Tibial nerve (tissue), 4 donors: ENCODE measurements around the gene NCOA5. TPM values are rescaled to one million over a fixed set of nuclear protein-coding genes. Genes with fewer than 3 reads are reported as not detected.

ENCODE experiments used
- DNase-seq, 2 donors: peaks; one replicate each; pipeline ENCODE4 v3.0.0-alpha.2; 2019; ENCODE audit warnings: low spot score in 2 of 2
- H3K27ac ChIP-seq, 4 donors: fragments of 200-600 bp; sonication (generic) in 3 of 4; one replicate each; pipeline ENCODE4 v1.5.1; 2017 to 2019; ENCODE audit warnings: mild to moderate bottlenecking in 1 of 4
- H3K27me3 ChIP-seq, 2 donors: fragments of 200-600 bp; sonication (generic) in 1 of 2; one replicate each; pipeline versions ENCODE4 v1.5.1 to v1.6.0; 2017 to 2019
- H3K36me3 ChIP-seq, 3 donors: fragments of 200-600 bp; sonication (generic); one replicate each; pipeline ENCODE4 v1.5.1; 2018 to 2019
- H3K4me1 ChIP-seq, 4 donors: fragments of 200-600 bp; sonication (generic) in 3 of 4; one replicate each; pipeline ENCODE4 v1.5.1; 2017 to 2019
- H3K4me3 ChIP-seq, 4 donors: fragments of 200-600 bp; sonication (generic) in 3 of 4; one replicate each; pipeline ENCODE4 v1.5.1; 2017 to 2019; ENCODE audit warnings: mild to moderate bottlenecking in 1 of 4, moderate library complexity in 1 of 4
- H3K9me3 ChIP-seq, 4 donors: fragments of 200-600 bp; sonication (generic) in 3 of 4; one replicate each; pipeline ENCODE4 v1.5.1; 2017 to 2019
- CTCF ChIP-seq, 5 experiments: fragments of 200-600 bp in 3 of 5; fragments of 450-650 bp in 2 of 5; sonication (generic) in 3 of 5; IDR thresholded peaks; one replicate each; pipeline ENCODE4 v1.5.1; 2016 to 2019; ENCODE audit warnings: antibody characterized with exemption in 5 of 5, mild to moderate bottlenecking in 3 of 5, moderate library complexity in 2 of 5
- EP300 ChIP-seq, 2 donors: sonication (generic); formaldehyde crosslinking; IDR thresholded peaks; one replicate each; pipeline ENCODE4 v1.6.1; 2017; ENCODE audit warnings: antibody characterized with exemption in 2 of 2, mild to moderate bottlenecking in 1 of 2
- POLR2A ChIP-seq, 2 donors: fragments of 450-650 bp; IDR thresholded peaks; one replicate each; pipeline ENCODE4 v1.6.1; 2017; ENCODE audit warnings: antibody characterized with exemption in 2 of 2, mild to moderate bottlenecking in 2 of 2, moderate library complexity in 2 of 2
- WGBS, 2 donors: methylation state at CpG; one replicate each; pipeline ENCODE4 v1.1.5; 2018; 5-methylcytosine and 5-hydroxymethylcytosine counted together
- total RNA-seq, 4 donors: library from RNA; depleted of rRNA; stranded (reverse); fragments of >200 nt; gene quantifications; one replicate each; pipeline ENCODE4 v1.1.0, GENCODE V29; 2016

The NCOA5 gene
- total RNA-seq, 4 donors from 2014 or later, result 34.8 to 71.4 (median 47.2) TPM

GRCh38 chr20:46060301-46060881, 29.4 kb downstream of the NCOA5 start:
- peaks cover 9 to 71% (median 32%) of the 10 kb centered on the region in 3 donors for H3K36me3 ChIP-seq

GRCh38 chr20:46058599-46059281, 31.0 kb downstream of the NCOA5 start:
- WGBS, 2 donors, result 20 to 49% methylated on average over 13 to 30 of the region's 35 CpGs
- Histone ChIP-seq H3K4me1 (peaks cover 0 to 52% (median 25%) of the 10 kb centered on the region in 4 donors), H3K27ac (no peak overlapping the region), H3K4me3 (peak overlapping the region in 3 of 4 donors; percentile 12 to 40 (median 23)), H3K36me3 (peaks cover 9 to 55% (median 16%) of the 10 kb centered on the region in 3 donors), H3K9me3 (no peaks in the 10 kb centered on the region), H3K27me3 (peaks cover 0 to 21% of the 10 kb centered on the region in 2 donors)
- no peak for DNase-seq
- TF ChIP-seq EP300 (IDR thresholded peaks at IDR 0.05), result no peak
- TF ChIP-seq POLR2A (IDR thresholded peaks at IDR 0.05), result no peak
- no peak for TF ChIP-seq CTCF (IDR thresholded peaks at IDR 0.05)

More at GRCh38 chr20:46060301-46060881, 29.4 kb downstream of the NCOA5 start:
- no peak overlapping the region for H3K27ac ChIP-seq
- H3K27me3 ChIP-seq, result peaks cover 0 to 16% of the 10 kb centered on the region in 2 donors
- H3K4me1 ChIP-seq, result peaks cover 0 to 52% (median 25%) of the 10 kb centered on the region in 4 donors
- 53 to 67% methylated on average over 2 of the region's 2 CpGs for WGBS, 2 donors
- DNase-seq, result no peak
- no peak overlapping the region for H3K4me3 ChIP-seq
- TF ChIP-seq POLR2A (IDR thresholded peaks at IDR 0.05) (no peak), EP300 (IDR thresholded peaks at IDR 0.05) (peak in 1 of 2 donors; percentile 68), CTCF (IDR thresholded peaks at IDR 0.05) (no peak)
- no peaks in the 10 kb centered on the region for H3K9me3 ChIP-seq

GRCh38 chr20:46057856-46058598, 31.7 kb downstream of the NCOA5 start:
- no peaks in the 10 kb centered on the region for H3K9me3 ChIP-seq
- peaks cover 6 to 48% (median 9%) of the 10 kb centered on the region in 3 donors for H3K36me3 ChIP-seq
- peaks cover 0 to 52% (median 25%) of the 10 kb centered on the region in 4 donors for H3K4me1 ChIP-seq
- no peak overlapping the region for H3K27ac ChIP-seq
- no peak for TF ChIP-seq EP300 (IDR thresholded peaks at IDR 0.05)
- TF ChIP-seq CTCF (IDR thresholded peaks at IDR 0.05), result peak in 3 of 5 experiments; percentile 8 to 42 (median 41)
- DNase-seq, result peak in 1 of 2 donors; percentile 25
- H3K4me3 ChIP-seq, result peak overlapping the region in 3 of 4 donors; percentile 12 to 40 (median 23)
- peaks cover 0 to 21% of the 10 kb centered on the region in 2 donors for H3K27me3 ChIP-seq
- 9 to 10% methylated on average over 41 to 66 of the region's 66 CpGs for WGBS, 2 donors

- Histone ChIP-seq H3K27ac (no peak overlapping the region), H3K4me3 (no peak overlapping the region), H3K36me3 (peaks cover 0 to 40% (median 3%) of the 10 kb centered on the region in 3 donors), H3K9me3 (no peaks in the 10 kb centered on the region), H3K27me3 (peaks cover 0 to 21% of the 10 kb centered on the region in 2 donors), H3K4me1 (peaks cover 0 to 51% (median 25%) of the 10 kb centered on the region in 4 donors)
- TF ChIP-seq POLR2A (IDR thresholded peaks at IDR 0.05), result no peak
- no peak for TF ChIP-seq CTCF (IDR thresholded peaks at IDR 0.05)
- TF ChIP-seq EP300 (IDR thresholded peaks at IDR 0.05), result no peak
- 15 to 22% methylated on average over 35 to 52 of the region's 65 CpGs for WGBS, 2 donors
- peak; percentile 20 to 37 for DNase-seq
Observed at GRCh38 chr20:46056970-46057855, 32.5 kb downstream of the NCOA5 start.
